Common myeloid progenitor, CD34-positive (primary cell): ENCODE results near the gene WDR64.
A peak's percentile ranks its signal among the peaks of the same experiment; 100 is the strongest.

Experiments used
- CTCF ChIA-PET: fragments of 350-600 bp; sonication (Branson Sonifier 250); formaldehyde crosslinking; loops from one replicate; lab custom pipeline; 2021; ENCODE audit warnings: antibody characterized with exemption; lab: Charles Lee
- POLR2A ChIA-PET: fragments of 350-600 bp; sonication (Branson Sonifier 250); formaldehyde crosslinking; loops from one replicate; lab custom pipeline; 2021; ENCODE audit warnings: antibody characterized with exemption; lab: Charles Lee
- DNase-seq, 3 donors: peaks; one replicate each; pipeline versions ENCODE4 v3.0.0 to v3.0.0-alpha.2; 2013
- H3K27ac ChIP-seq, 2 experiments: 1 replicate in 1 of 2; 2 replicates in 1 of 2; pipeline ENCODE4 v1.7.0; 2013; ENCODE audit warnings: inconsistent platforms in 2 of 2, low read length in 2 of 2, mild to moderate bottlenecking in 2 of 2, low read depth in 1 of 2, moderate library complexity in 1 of 2; ENCODE audit not compliant: severe bottlenecking in 2 of 2, insufficient read depth in 1 of 2, poor library complexity in 1 of 2
- H3K27me3 ChIP-seq, 5 experiments: replicated peaks in 2 of 5; 1 replicate in 3 of 5; 2 replicates in 2 of 5; pipeline versions ENCODE4 v1.6.1 to v1.7.0; 2013; ENCODE audit warnings: low read length in 4 of 5, mild to moderate bottlenecking in 2 of 5, moderate library complexity in 2 of 5, inconsistent platforms in 1 of 5; ENCODE audit not compliant: insufficient read depth in 5 of 5, control insufficient read depth in 4 of 5
- H3K36me3 ChIP-seq, 4 experiments: 1 replicate in 2 of 4; 2 replicates in 2 of 4; pipeline versions ENCODE4 v1.6.1 to v1.7.0; 2013; ENCODE audit warnings: low read length in 3 of 4, control low read depth in 1 of 4, mild to moderate bottlenecking in 1 of 4; ENCODE audit not compliant: control insufficient read depth in 4 of 4, insufficient read depth in 4 of 4
- H3K4me1 ChIP-seq, 4 experiments: 1 replicate in 3 of 4; 2 replicates in 1 of 4; pipeline versions ENCODE4 v1.6.1 to v1.7.1; 2013; ENCODE audit warnings: low read length in 3 of 4, mild to moderate bottlenecking in 3 of 4, control low read depth in 1 of 4, inconsistent platforms in 1 of 4, moderate library complexity in 1 of 4; ENCODE audit not compliant: control insufficient read depth in 4 of 4, insufficient read depth in 4 of 4; ENCODE audit errors: control extremely low read depth in 1 of 4
- H3K4me3 ChIP-seq, 7 experiments: 1 replicate in 4 of 7; 2 replicates in 3 of 7; pipeline versions ENCODE4 v1.5.1 to v1.7.0; 2013; ENCODE audit warnings: mild to moderate bottlenecking in 7 of 7, low read length in 6 of 7, moderate library complexity in 6 of 7, inconsistent platforms in 2 of 7, low read depth in 2 of 7, control low read depth in 1 of 7; ENCODE audit not compliant: insufficient read depth in 4 of 7, control insufficient read depth in 1 of 7; ENCODE audit errors: extremely low read depth in 1 of 7
- H3K9me3 ChIP-seq, 5 experiments: 1 replicate in 4 of 5; 2 replicates in 1 of 5; pipeline versions ENCODE4 v1.6.1 to v1.7.1; 2013; ENCODE audit warnings: low read length in 4 of 5, mild to moderate bottlenecking in 2 of 5, inconsistent platforms in 1 of 5, low read depth in 1 of 5, moderate library complexity in 1 of 5; ENCODE audit not compliant: control insufficient read depth in 4 of 5, insufficient read depth in 2 of 5; ENCODE audit errors: control extremely low read depth in 1 of 5
- WGBS: methylation state at CpG from one replicate; pipeline ENCODE4 v1.1.5; 2013; ENCODE audit not compliant: insufficient coverage; 5-methylcytosine and 5-hydroxymethylcytosine counted together

WDR64 gene

DNA sequence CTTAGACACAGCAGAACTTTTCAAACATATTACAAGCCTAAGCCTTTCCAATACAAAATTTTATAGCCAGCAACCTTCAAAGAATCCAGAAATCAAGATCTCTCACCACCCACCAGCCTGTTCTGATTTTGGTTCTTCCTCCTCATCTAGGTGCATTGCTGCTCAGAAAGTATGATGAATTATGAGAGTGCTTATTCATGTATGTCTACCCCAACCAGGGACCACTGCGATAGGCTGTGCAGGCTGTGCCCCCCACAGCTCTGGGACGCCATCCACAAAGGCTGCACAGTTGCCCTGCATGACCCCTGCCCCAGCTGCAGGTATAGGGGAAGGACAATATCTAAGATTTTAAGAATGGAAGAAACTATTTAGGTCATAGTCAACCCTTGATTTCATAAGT is 55.4 kb downstream of the WDR64 start:
- H3K27me3 ChIP-seq: no peaks in the 10 kb centered on the region
- H3K27ac ChIP-seq: no peak overlapping the region
- ChIA-PET CTCF (no interaction called here), POLR2A (no interaction called here)
- 57% methylated on average over 1 of the region's 2 CpGs for WGBS
- H3K9me3 ChIP-seq: no peaks in the 10 kb centered on the region
- H3K36me3 ChIP-seq: no peaks in the 10 kb centered on the region
- no peak overlapping the region for H3K4me3 ChIP-seq
- no peaks in the 10 kb centered on the region for H3K4me1 ChIP-seq
- DNase-seq: no peak

- ChIA-PET CTCF (no interaction called here), POLR2A (no interaction called here)
- no CpG with 5 or more reads among the region's 6 CpGs for WGBS
- no peak overlapping the region for H3K4me3 ChIP-seq
- H3K27ac ChIP-seq: no peak overlapping the region
- H3K27me3 ChIP-seq: no peaks in the 10 kb centered on the region
- peak in 1 of 3 donors; percentile 2 for DNase-seq
- no peaks in the 10 kb centered on the region for H3K4me1 ChIP-seq
- H3K36me3 ChIP-seq: no peaks in the 10 kb centered on the region
- H3K9me3 ChIP-seq: no peaks in the 10 kb centered on the region
These were observed 59.2 kb downstream of the WDR64 start for GRCh38 chr1:241711326-241711725.

DNA sequence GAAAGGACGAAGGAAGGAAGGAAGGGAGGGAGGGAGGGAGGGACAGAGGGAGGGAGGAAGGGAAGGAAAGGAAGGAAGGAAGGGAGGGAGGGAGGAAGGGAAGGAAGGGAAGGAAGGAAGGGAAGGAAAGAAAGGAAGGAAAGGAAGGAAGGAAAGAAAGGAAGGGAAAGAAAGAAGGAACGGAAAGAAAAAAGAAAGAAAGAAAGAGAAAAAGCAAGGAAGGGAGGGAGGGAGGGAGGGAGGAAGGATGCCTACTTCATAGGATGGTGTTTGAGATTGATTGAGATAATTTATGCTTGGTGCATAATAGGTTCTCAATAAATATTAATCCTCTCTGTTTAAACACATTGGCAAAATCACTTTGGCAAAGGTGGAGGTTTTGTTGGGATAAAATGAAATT is 61.2 kb downstream of the WDR64 start:
- Histone ChIP-seq H3K9me3 (no peaks in the 10 kb centered on the region), H3K4me1 (no peaks in the 10 kb centered on the region), H3K27ac (no peak overlapping the region), H3K4me3 (no peak overlapping the region), H3K27me3 (peaks cover 0 to 3% (median 0%) of the 10 kb centered on the region in 5 experiments), H3K36me3 (no peaks in the 10 kb centered on the region)
- ChIA-PET POLR2A (no interaction called here), CTCF (no interaction called here)
- no peak for DNase-seq
- 100% methylated on average over 2 of the region's 2 CpGs for WGBS

GRCh38 chr1:241714321-241715218 is 62.5 kb downstream of the WDR64 start:
- H3K4me3 ChIP-seq: no peak overlapping the region
- ChIA-PET POLR2A (no interaction called here), CTCF (no interaction called here)
- H3K9me3 ChIP-seq: no peaks in the 10 kb centered on the region
- no peak for DNase-seq
- H3K36me3 ChIP-seq: no peaks in the 10 kb centered on the region
- WGBS: no CpG with 5 or more reads among the region's 2 CpGs
- H3K4me1 ChIP-seq: no peaks in the 10 kb centered on the region
- H3K27ac ChIP-seq: no peak overlapping the region
- peaks cover 0 to 3% (median 0%) of the 10 kb centered on the region in 5 experiments for H3K27me3 ChIP-seq

GRCh38 chr1:241715435-241715834 is 63.4 kb downstream of the WDR64 start:
- Histone ChIP-seq H3K27ac (no peak overlapping the region), H3K9me3 (no peaks in the 10 kb centered on the region), H3K36me3 (no peaks in the 10 kb centered on the region), H3K27me3 (peaks cover 0 to 3% (median 0%) of the 10 kb centered on the region in 5 experiments), H3K4me3 (no peak overlapping the region), H3K4me1 (no peaks in the 10 kb centered on the region)
- DNase-seq: no peak
- 100% methylated on average over 1 of the region's 3 CpGs for WGBS
- ChIA-PET CTCF (no interaction called here), POLR2A (interaction anchor here (0.7 kb wide), 1 partner anchor 85 kb away, joined by 3 read pairs; no protein-coding TSS in a partner anchor)

DNA sequence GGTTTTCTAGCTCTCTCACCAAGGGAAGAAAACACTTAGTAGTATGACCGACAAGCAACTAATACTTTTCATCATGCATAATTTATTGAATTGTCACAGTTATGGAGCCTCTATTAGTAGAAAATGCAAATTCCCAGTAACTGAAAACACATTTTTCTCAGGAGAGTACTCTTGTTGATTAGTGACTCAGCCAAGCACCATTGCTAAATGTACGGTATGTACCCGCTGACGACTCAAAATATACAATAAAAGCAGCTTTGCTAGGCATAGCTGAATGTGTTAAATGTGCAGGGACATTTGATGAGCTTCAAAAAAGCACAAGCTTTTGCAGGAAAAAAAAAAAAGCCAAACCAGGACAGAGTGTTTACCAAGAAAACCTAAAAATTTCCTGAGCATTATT is 63.9 kb downstream of the WDR64 start:
- no peak overlapping the region for H3K4me3 ChIP-seq
- 94% methylated on average over 3 of the region's 4 CpGs for WGBS
- no peak for DNase-seq
- no peaks in the 10 kb centered on the region for H3K4me1 ChIP-seq
- H3K27me3 ChIP-seq: peaks cover 0 to 3% (median 0%) of the 10 kb centered on the region in 5 experiments
- H3K9me3 ChIP-seq: no peaks in the 10 kb centered on the region
- no peak overlapping the region for H3K27ac ChIP-seq
- no peaks in the 10 kb centered on the region for H3K36me3 ChIP-seq
- ChIA-PET POLR2A (interaction anchor here (0.7 kb wide), 1 partner anchor 84 kb away, joined by 3 read pairs; no protein-coding TSS in a partner anchor), CTCF (interaction anchor here (1.3 kb wide), 1 partner anchor 19 kb away, joined by 3 read pairs; no protein-coding TSS in a partner anchor)
